ENCODE data around the gene RHNO1.

The RHNO1 gene

GRCh38 chr12:2933586-2933985 is 56.6 kb downstream of the RHNO1 start:
- TF ChIP-seq CTCF (IDR thresholded peaks at IDR 0.05) (no peak), ZFX (IDR thresholded peaks at IDR 0.05; ENCODE audit: borderline replicate concordance) (no peak)
- no peak overlapping the region for H3K27ac ChIP-seq

GRCh38 chr12:2934371-2934770 is 57.3 kb downstream of the RHNO1 start:
- TF ChIP-seq ZFX (IDR thresholded peaks at IDR 0.05; ENCODE audit: borderline replicate concordance) (no peak), CTCF (IDR thresholded peaks at IDR 0.05) (no peak)

GRCh38 chr12:2936301-2936700 is 59.3 kb downstream of the RHNO1 start:
- no peak overlapping the region for H3K27ac ChIP-seq
- TF ChIP-seq CTCF (IDR thresholded peaks at IDR 0.05) (no peak), ZFX (IDR thresholded peaks at IDR 0.05; ENCODE audit: borderline replicate concordance) (no peak)

More at GRCh38 chr12:2934371-2934770, 57.3 kb downstream of the RHNO1 start:
- H3K27ac ChIP-seq, result no peak overlapping the region

- TF ChIP-seq ZFX (IDR thresholded peaks at IDR 0.05; ENCODE audit: borderline replicate concordance) (no peak), CTCF (IDR thresholded peaks at IDR 0.05) (no peak)
- no peak overlapping the region for H3K27ac ChIP-seq
Measured at GRCh38 chr12:2937500-2937899, 60.5 kb downstream of the RHNO1 start.
